Neural cell (in vitro differentiated cells): Measurements from ENCODE around the gene GRIA1.

ENCODE experiments used
- CTCF ChIP-seq: fragments of 450-650 bp; IDR thresholded peaks from 2 replicates; pipeline ENCODE4 v1.5.1; 2014; ENCODE audit warnings: antibody characterized with exemption, mild to moderate bottlenecking, moderate library complexity; ENCODE audit not compliant: poor library complexity, severe bottlenecking
- RAD21 ChIP-seq: fragments of 450-650 bp; conservative IDR thresholded peaks from 2 replicates; pipeline ENCODE4 v1.6.1; 2014; ENCODE audit warnings: antibody characterized with exemption, mild to moderate bottlenecking, moderate library complexity

- TF ChIP-seq CTCF (no peak), RAD21 (no peak)
Observed at GRCh38 chr5:153717287-153717686, 226.8 kb downstream of the GRIA1 start.
